Body of pancreas (tissue), 4 donors: ENCODE results near the gene CAPN2. TPM values are rescaled to one million over a fixed set of nuclear protein-coding genes. Genes with fewer than 3 reads are reported as not detected.

Source experiments
- ATAC-seq: fragments of 150-250 bp; one replicate; pipeline ENCODE4 v1.9.1; 2016
- DNase-seq, 4 donors: peaks; one replicate each; pipeline ENCODE4 v3.0.0-alpha.2; 2019
- H3K27ac ChIP-seq, 4 donors: fragments of 200-600 bp; sonication (generic); 1 replicate in 3 of 4; 2 replicates in 1 of 4; pipeline versions ENCODE4 v1.5.1 to v1.6.1; 2016 to 2019; ENCODE audit warnings: mild to moderate bottlenecking in 1 of 4, mixed read lengths in 1 of 4, moderate library complexity in 1 of 4
- H3K27me3 ChIP-seq, 2 donors: fragments of 200-600 bp; sonication (generic); one replicate each; pipeline ENCODE4 v1.6.0; 2016; ENCODE audit warnings: mild to moderate bottlenecking in 1 of 2
- H3K36me3 ChIP-seq, 2 donors: fragments of 200-600 bp; sonication (generic); replicated peaks in 1 of 2; 2 replicates each; pipeline ENCODE4 v1.5.1; 2016; ENCODE audit warnings: low read depth in 2 of 2; ENCODE audit not compliant: insufficient read depth in 1 of 2
- H3K4me1 ChIP-seq: fragments of 200-600 bp; sonication (generic); one replicate; pipeline ENCODE4 v1.6.0; 2016
- H3K4me3 ChIP-seq, 2 donors: fragments of 200-600 bp; sonication (generic); 1 replicate in 1 of 2; 2 replicates in 1 of 2; pipeline ENCODE4 v1.5.1; 2016 to 2019
- H3K9me3 ChIP-seq, 3 donors: fragments of 200-600 bp; sonication (generic); 1 replicate in 2 of 3; 2 replicates in 1 of 3; pipeline ENCODE4 v1.5.1; 2016
- CTCF ChIP-seq, 7 experiments: fragments of 450-650 bp in 4 of 7; fragments of 200-600 bp in 3 of 7; sonication (generic) in 3 of 7; IDR thresholded peaks; one replicate each; pipeline ENCODE4 v1.5.1; 2016 to 2019; ENCODE audit warnings: antibody characterized with exemption in 7 of 7
- POLR2A ChIP-seq, 3 donors: fragments of 450-650 bp; IDR thresholded peaks; one replicate each; pipeline ENCODE4 v1.6.1; 2016; ENCODE audit warnings: antibody characterized with exemption in 3 of 3, mild to moderate bottlenecking in 2 of 3
- WGBS, 2 donors: methylation state at CpG; one replicate each; pipeline ENCODE4 v1.1.5; 2017; 5-methylcytosine and 5-hydroxymethylcytosine counted together
- intact Hi-C: fragments of 100-400 bp; cut with DNase I; formaldehyde crosslinking; loops from one replicate; pipeline ENCODE4 v1.15.1; 2023
- total RNA-seq, 2 donors: library from RNA; depleted of rRNA; stranded (reverse); fragments of >200 nt; gene quantifications; one replicate each; pipeline ENCODE4 v1.1.0, GENCODE V29; 2016

The CAPN2 gene
- total RNA-seq, 2 donors from 2014 or later: 85.7 to 90.0 TPM

- WGBS, 2 donors: 86 to 92% methylated on average over 8 to 13 of the region's 13 CpGs
- ATAC-seq (no peak), DNase-seq (no peak)
- Histone ChIP-seq H3K4me1 (no peaks in the 10 kb centered on the region), H3K9me3 (no peaks in the 10 kb centered on the region), H3K27ac (no peak overlapping the region), H3K27me3 (no peaks in the 10 kb centered on the region), H3K36me3 (peaks cover 0 to 39% of the 10 kb centered on the region in 2 donors), H3K4me3 (no peak overlapping the region)
- TF ChIP-seq CTCF (IDR thresholded peaks at IDR 0.05) (no peak), POLR2A (IDR thresholded peaks at IDR 0.05) (no peak)
- intact Hi-C loops: no loop called here
These were observed 43.8 kb downstream of the CAPN2 start for GRCh38 chr1:223755992-223756775.

GRCh38 chr1:223756806-223757700 lies 44.7 kb downstream of the CAPN2 start:
- Histone ChIP-seq H3K27me3 (no peaks in the 10 kb centered on the region), H3K36me3 (peaks cover 0 to 39% of the 10 kb centered on the region in 2 donors), H3K4me1 (no peaks in the 10 kb centered on the region), H3K4me3 (no peak overlapping the region), H3K9me3 (no peaks in the 10 kb centered on the region), H3K27ac (no peak overlapping the region)
- DNase-seq (no peak), ATAC-seq (no peak)
- no peak for TF ChIP-seq CTCF (IDR thresholded peaks at IDR 0.05)
- intact Hi-C loops: no loop called here
- 89 to 91% methylated on average over 19 to 20 of the region's 20 CpGs for WGBS, 2 donors

- H3K36me3 ChIP-seq: peaks cover 0 to 32% of the 10 kb centered on the region in 2 donors
- no peaks in the 10 kb centered on the region for H3K4me1 ChIP-seq
- no peak overlapping the region for H3K27ac ChIP-seq
- no peaks in the 10 kb centered on the region for H3K27me3 ChIP-seq
- H3K4me3 ChIP-seq: no peak overlapping the region
- intact Hi-C loops: no loop called here
- WGBS, 2 donors: 94 to 99% methylated on average over 9 of the region's 9 CpGs
- DNase-seq (no peak), ATAC-seq (no peak)
- TF ChIP-seq POLR2A (IDR thresholded peaks at IDR 0.05): no peak
- TF ChIP-seq CTCF (IDR thresholded peaks at IDR 0.05): no peak
- H3K9me3 ChIP-seq: no peaks in the 10 kb centered on the region
These were observed 46.4 kb downstream of the CAPN2 start for GRCh38 chr1:223758734-223759133.

- 87 to 92% methylated on average over 13 of the region's 13 CpGs for WGBS, 2 donors
- Histone ChIP-seq H3K27ac (no peak overlapping the region), H3K4me1 (no peaks in the 10 kb centered on the region), H3K9me3 (no peaks in the 10 kb centered on the region), H3K36me3 (peaks cover 0 to 29% of the 10 kb centered on the region in 2 donors), H3K27me3 (no peaks in the 10 kb centered on the region), H3K4me3 (no peak overlapping the region)
- TF ChIP-seq CTCF (IDR thresholded peaks at IDR 0.05) (no peak), POLR2A (IDR thresholded peaks at IDR 0.05) (no peak)
- no peak for ATAC-seq
- intact Hi-C loops: no loop called here
- no peak for DNase-seq
These were observed 46.9 kb downstream of the CAPN2 start for GRCh38 chr1:223759273-223759672.
